SK-N-SH (cell line): ENCODE measurements around the gene TBCD. TPM values are rescaled to one million over a fixed set of nuclear protein-coding genes. Genes with fewer than 3 reads are reported as not detected.

Source experiments
- CTCF ChIA-PET: fragments of 300-600, 350-600 bp; formaldehyde crosslinking; extraction: SDS; loops from one replicate; lab custom pipeline; 2021; lab: Yijun Ruan, JAX
- POLR2A ChIA-PET: fragments of 350-600 bp; sonication (Branson Sonifier 250); formaldehyde crosslinking; extraction: SDS; loops from one replicate; lab custom pipeline; 2020; ENCODE audit warnings: antibody characterized with exemption, inconsistent platforms; lab: Yijun Ruan, JAX
- DNase-seq: peaks from one replicate; pipeline ENCODE4 v3.0.0; 2012
- H2AFZ ChIP-seq: fragments of 200-600 bp; sonication (generic); 2 replicates; pipeline ENCODE4 v1.8.1; 2016; ENCODE audit warnings: antibody characterized with exemption, mild to moderate bottlenecking, low read depth
- H3F3A ChIP-seq: fragments of 200-600 bp; sonication (generic); replicated peaks from 2 replicates; pipeline ENCODE3; 2016; ENCODE audit warnings: antibody characterized with exemption, mild to moderate bottlenecking; ENCODE audit not compliant: insufficient read depth
- H3K27ac ChIP-seq, 2 experiments: fragments of 200-500 bp in 1 of 2; fragments of 200-600 bp in 1 of 2; sonication (Bioruptor generic) in 1 of 2; sonication (generic), shearing (Covaris generic) in 1 of 2; 2 replicates each; pipeline versions ENCODE4 v1.5.1 to v1.6.1; 2014 to 2016; ENCODE audit warnings: low read depth in 2 of 2, inconsistent platforms in 1 of 2, low read length in 1 of 2, mild to moderate bottlenecking in 1 of 2, mixed read lengths in 1 of 2
- H3K27me3 ChIP-seq: fragments of 200-600 bp; sonication (generic), shearing (Covaris generic); 2 replicates; pipeline ENCODE4 v1.6.1; 2016; ENCODE audit warnings: mixed run types; ENCODE audit not compliant: insufficient read depth
- H3K36me3 ChIP-seq, 2 experiments: fragments of 200-500 bp in 1 of 2; fragments of 200-600 bp in 1 of 2; sonication (Bioruptor generic) in 1 of 2; sonication (generic) in 1 of 2; replicated peaks in 1 of 2; 2 replicates each; pipeline versions ENCODE3 to v1.5.1; 2014 to 2016; ENCODE audit warnings: low read length in 1 of 2, mild to moderate bottlenecking in 1 of 2; ENCODE audit not compliant: insufficient read depth in 2 of 2, control insufficient read depth in 1 of 2
- H3K4me1 ChIP-seq, 2 experiments: fragments of 200-500 bp in 1 of 2; fragments of 200-600 bp in 1 of 2; sonication (Bioruptor generic) in 1 of 2; sonication (generic), shearing (Covaris generic) in 1 of 2; 2 replicates each; pipeline versions ENCODE4 v1.5.1 to v1.6.1; 2014 to 2016; ENCODE audit warnings: low read depth in 1 of 2, low read length in 1 of 2, mixed run types in 1 of 2; ENCODE audit not compliant: insufficient read depth in 2 of 2, control insufficient read depth in 1 of 2
- H3K4me2 ChIP-seq: fragments of 200-600 bp; sonication (generic), shearing (Covaris generic); 2 replicates; pipeline ENCODE4 v1.6.1; 2017; ENCODE audit warnings: mixed run types
- H3K4me3 ChIP-seq, 2 experiments: fragments of 200-500 bp in 1 of 2; fragments of 200-600 bp in 1 of 2; sonication (Bioruptor generic) in 1 of 2; sonication (generic), shearing (Covaris generic) in 1 of 2; 2 replicates each; pipeline versions ENCODE4 v1.5.1 to v1.8.1; 2014 to 2016; ENCODE audit warnings: low read depth in 2 of 2, inconsistent platforms in 1 of 2, low read length in 1 of 2, mild to moderate bottlenecking in 1 of 2, mixed read lengths in 1 of 2, moderate library complexity in 1 of 2
- H3K79me2 ChIP-seq: fragments of 200-600 bp; sonication (generic); 2 replicates; pipeline ENCODE4 v1.8.1; 2017; ENCODE audit warnings: mild to moderate bottlenecking; ENCODE audit not compliant: insufficient read depth
- H3K9ac ChIP-seq: fragments of 200-600 bp; sonication (generic); 2 replicates; pipeline ENCODE4 v1.6.1; 2017; ENCODE audit warnings: mixed run types
- H3K9me2 ChIP-seq: fragments of 200-600 bp; sonication (generic); 2 replicates; pipeline ENCODE4 v1.6.1; 2017; ENCODE audit warnings: mixed run types
- H3K9me3 ChIP-seq: fragments of 200-600 bp; sonication (generic); 2 replicates; pipeline ENCODE4 v1.6.1; 2017; ENCODE audit warnings: mixed run types, mild to moderate bottlenecking, moderate library complexity
- H4K20me1 ChIP-seq: fragments of 200-600 bp; sonication (generic); 2 replicates; pipeline ENCODE4 v1.6.1; 2017; ENCODE audit warnings: mild to moderate bottlenecking, mixed run types; ENCODE audit not compliant: insufficient read depth
- EP300 ChIP-seq, 2 experiments: IDR thresholded peaks; 2 replicates each; pipeline versions ENCODE4 v1.4.0 to v1.6.1; 2012; ENCODE audit warnings: borderline replicate concordance in 1 of 2, low read depth in 1 of 2, low read length in 1 of 2
- EZH2phosphoT487 ChIP-seq: fragments of 200-600 bp; sonication (generic); IDR thresholded peaks from 2 replicates; pipeline ENCODE4 v1.6.1; 2017; ENCODE audit warnings: low read depth, mixed run types, mild to moderate bottlenecking, antibody characterized with exemption, moderate library complexity, borderline replicate concordance
- IRF3 ChIP-seq: fragments of 150-350 bp; IDR thresholded peaks from 2 replicates; pipeline ENCODE4 v1.6.1; 2016; ENCODE audit warnings: mild to moderate bottlenecking, low read depth, low read length
- MEF2A ChIP-seq: IDR thresholded peaks from 2 replicates; pipeline ENCODE4 v1.4.0; 2012; ENCODE audit warnings: low read depth, borderline replicate concordance
- MXI1 ChIP-seq: IDR thresholded peaks from 2 replicates; pipeline ENCODE4 v1.6.1; 2012; ENCODE audit warnings: mild to moderate bottlenecking, low read depth, low read length, improper control_type of control experiment
- NFIC ChIP-seq: IDR thresholded peaks from 2 replicates; pipeline ENCODE4 v1.4.0; 2012; ENCODE audit warnings: borderline replicate concordance
- NRF1 ChIP-seq: IDR thresholded peaks from 2 replicates; pipeline ENCODE4 v1.6.1; 2012; ENCODE audit warnings: low read depth, mild to moderate bottlenecking, low read length
- PBX3 ChIP-seq: IDR thresholded peaks from 2 replicates; pipeline ENCODE4; 2012
- POLR2AphosphoS5 ChIP-seq: IDR thresholded peaks from 2 replicates; pipeline ENCODE4 v1.6.1; 2012; ENCODE audit warnings: low read depth, low read length
- RAD21 ChIP-seq: IDR thresholded peaks from 2 replicates; pipeline ENCODE4 v1.6.1; 2012; ENCODE audit warnings: mild to moderate bottlenecking, low read length
- RFX5 ChIP-seq: IDR thresholded peaks from 2 replicates; pipeline ENCODE4 v1.6.1; 2012; ENCODE audit warnings: mild to moderate bottlenecking, improper control_type of control experiment, low read length
- RXRA ChIP-seq: IDR thresholded peaks from 2 replicates; pipeline ENCODE4 v1.4.0; 2012; ENCODE audit warnings: low read depth, mild to moderate bottlenecking, borderline replicate concordance
- SIN3A ChIP-seq: IDR thresholded peaks from 2 replicates; pipeline ENCODE4 v1.6.1; 2012; ENCODE audit warnings: low read depth, mild to moderate bottlenecking, low read length, moderate library complexity, borderline replicate concordance
- TAF1 ChIP-seq: IDR thresholded peaks from 2 replicates; pipeline ENCODE4 v1.6.1; 2012; ENCODE audit warnings: low read depth, mild to moderate bottlenecking, low read length, moderate library complexity, borderline replicate concordance
- TEAD4 ChIP-seq: IDR thresholded peaks from 2 replicates; pipeline ENCODE4 v1.4.0; 2012; ENCODE audit warnings: mild to moderate bottlenecking, borderline replicate concordance; ENCODE audit not compliant: insufficient read depth
- USF2 ChIP-seq: fragments of 150-350 bp; IDR thresholded peaks from 2 replicates; pipeline ENCODE4 v1.6.1; 2017; ENCODE audit warnings: antibody characterized with exemption, low read length, low read depth, borderline replicate concordance
- YY1 ChIP-seq: IDR thresholded peaks from 2 replicates; pipeline ENCODE4 v1.4.0; 2012; ENCODE audit warnings: low read depth, mild to moderate bottlenecking
- ZBTB33 ChIP-seq: IDR thresholded peaks from 2 replicates; pipeline ENCODE4 v1.4.0; 2012; ENCODE audit warnings: low read depth, borderline replicate concordance
- WGBS: methylation state at CpG from one replicate; pipeline ENCODE4 v1.1.6; 2017; ENCODE audit warnings: low lambda C conversion rate; 5-methylcytosine and 5-hydroxymethylcytosine counted together
- polyA plus RNA-seq, 3 experiments: library from polyadenylated mRNA; depleted of rRNA; stranded (reverse); fragments of >200 nt; gene quantifications; 2 replicates each; pipeline ENCODE4 v1.2.3, GENCODE V29; 2012
- TF ChIP-seq, protein P1 (sequence below): IDR thresholded peaks from 2 replicates; pipeline ENCODE4 v1.4.0; 2012; ENCODE audit warnings: low read depth, borderline replicate concordance
- TF ChIP-seq, protein P2 (sequence below): IDR thresholded peaks from 2 replicates; pipeline ENCODE4 v1.4.0; 2012; ENCODE audit warnings: low read depth

TBCD gene
- polyA plus RNA-seq, 1 of the 3 experiments (the other 2 are of a cell fraction), result 107 TPM

DNA sequence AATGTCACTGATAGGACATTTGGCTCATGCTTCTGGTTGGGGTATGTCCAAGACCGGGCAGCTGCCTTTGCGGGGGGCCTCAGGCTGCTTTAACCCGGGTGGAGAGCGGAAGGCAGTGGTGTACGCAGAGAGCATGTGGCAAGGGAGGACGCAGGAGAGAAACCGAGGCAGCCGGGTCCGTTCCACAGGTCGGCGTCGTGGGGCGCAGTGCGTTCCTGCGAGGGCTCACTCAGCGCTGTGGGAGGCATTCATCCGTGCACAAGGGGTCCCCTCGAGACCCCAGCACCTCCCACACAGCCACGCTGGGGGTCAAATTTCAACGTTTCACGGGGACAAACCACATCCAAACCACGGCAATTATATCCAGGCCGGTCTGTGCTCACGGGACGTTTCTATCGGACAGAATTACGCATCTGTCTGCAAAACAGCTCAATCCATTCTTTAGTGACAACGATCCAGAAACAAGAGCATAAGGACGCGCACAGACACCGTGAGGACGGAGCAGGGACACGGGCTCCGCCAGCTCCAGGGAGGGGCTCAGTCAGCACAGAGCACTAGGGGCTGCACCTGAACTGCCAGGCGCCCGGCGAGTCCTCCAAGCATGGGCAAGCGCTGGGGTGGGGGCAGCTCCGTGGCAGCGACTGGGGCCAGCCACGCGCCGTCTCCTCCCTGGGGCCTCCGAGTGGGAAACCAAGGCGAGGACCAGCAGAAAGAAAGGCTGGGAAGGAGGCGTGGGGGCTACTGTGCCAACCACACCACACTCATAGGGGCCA is 219.1 kb downstream of the TBCD start:
- ChIA-PET POLR2A (no interaction called here), CTCF (interaction anchor here (0.7 kb wide), 1 partner anchor 189 kb away, joined by 3 read pairs; no protein-coding TSS in a partner anchor)
- H3K4me3 ChIP-seq, result no peak overlapping the region
- H3F3A ChIP-seq, result no peaks in the 10 kb centered on the region
- no peak overlapping the region for H2AFZ ChIP-seq
- H3K9me2 ChIP-seq, result no peaks in the 10 kb centered on the region
- no peak for TF ChIP-seq MEF2A
- TF ChIP-seq EP300 (IDR thresholded peaks at IDR 0.05; ENCODE audit: borderline replicate concordance in 1 of 2, low read depth in 1 of 2, low read length in 1 of 2), result no peak
- TF ChIP-seq, protein P1, sequence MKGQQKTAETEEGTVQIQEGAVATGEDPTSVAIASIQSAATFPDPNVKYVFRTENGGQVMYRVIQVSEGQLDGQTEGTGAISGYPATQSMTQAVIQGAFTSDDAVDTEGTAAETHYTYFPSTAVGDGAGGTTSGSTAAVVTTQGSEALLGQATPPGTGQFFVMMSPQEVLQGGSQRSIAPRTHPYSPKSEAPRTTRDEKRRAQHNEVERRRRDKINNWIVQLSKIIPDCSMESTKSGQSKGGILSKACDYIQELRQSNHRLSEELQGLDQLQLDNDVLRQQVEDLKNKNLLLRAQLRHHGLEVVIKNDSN, result no peak
- TF ChIP-seq USF2, result no peak
- TF ChIP-seq TAF1, result no peak
- no peak for TF ChIP-seq POLR2AphosphoS5
- no peak for TF ChIP-seq SIN3A
- no peak for TF ChIP-seq PBX3
- H3K9ac ChIP-seq, result no peak overlapping the region
- 93% methylated on average over 46 of the region's 46 CpGs for WGBS
- no peaks in the 10 kb centered on the region for H3K36me3 ChIP-seq
- H4K20me1 ChIP-seq, result no peaks in the 10 kb centered on the region
- no peak overlapping the region for H3K27ac ChIP-seq
- DNase-seq, result no peak
- no peaks in the 10 kb centered on the region for H3K79me2 ChIP-seq
- no peaks in the 10 kb centered on the region for H3K27me3 ChIP-seq
- H3K4me2 ChIP-seq, result no peak overlapping the region
- H3K9me3 ChIP-seq, result no peaks in the 10 kb centered on the region
- peaks cover 0 to 4% of the 10 kb centered on the region in 2 experiments; a peak in 1 of 4 replicates for H3K4me1 ChIP-seq

DNA sequence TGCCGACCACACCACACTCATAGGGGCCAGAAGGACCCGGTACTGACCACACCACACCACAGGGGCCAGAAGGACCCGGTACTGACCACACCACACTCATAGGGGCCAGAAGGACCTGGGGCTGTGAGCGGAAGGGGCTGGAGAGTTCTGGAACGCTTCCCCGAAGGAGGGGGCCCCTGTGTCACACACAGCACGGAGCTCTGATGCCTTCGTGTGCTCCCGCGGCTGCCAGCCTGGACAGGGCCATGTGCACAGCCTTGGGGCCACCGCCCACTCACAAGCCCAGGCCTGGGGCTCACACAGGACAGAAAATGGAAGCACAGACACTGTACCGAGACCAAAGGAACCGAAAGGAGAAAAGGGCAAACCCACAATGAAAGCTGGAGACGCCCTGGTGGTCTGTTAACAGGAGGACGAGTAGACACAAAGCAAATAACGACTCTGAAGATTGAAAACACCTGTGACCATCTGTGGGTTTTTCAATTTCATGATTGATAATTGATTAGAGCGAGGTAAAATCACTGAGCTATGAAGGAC is 221.0 kb downstream of the TBCD start:
- Histone ChIP-seq H3K36me3 (no peaks in the 10 kb centered on the region), H4K20me1 (no peaks in the 10 kb centered on the region), H3K4me2 (no peak overlapping the region), H3K27ac (no peak overlapping the region), H3K79me2 (no peaks in the 10 kb centered on the region), H2AFZ (no peak overlapping the region), H3K4me1 (peaks cover 0 to 4% of the 10 kb centered on the region in 2 experiments; a peak in 1 of 4 replicates), H3K4me3 (no peak overlapping the region), H3K27me3 (no peaks in the 10 kb centered on the region), H3K9me2 (no peaks in the 10 kb centered on the region), H3K9me3 (no peaks in the 10 kb centered on the region), H3F3A (no peaks in the 10 kb centered on the region), H3K9ac (no peak overlapping the region)
- 71% methylated on average over 17 of the region's 17 CpGs for WGBS
- DNase-seq, result peak; percentile 10
- ChIA-PET CTCF (no interaction called here), POLR2A (no interaction called here)
- TF ChIP-seq SIN3A (no peak), YY1 (no peak), IRF3 (no peak), POLR2AphosphoS5 (no peak), TEAD4 (no peak), MXI1 (no peak), RAD21 (no peak), RXRA (no peak), EZH2phosphoT487 (no peak), ZBTB33 (no peak), NFIC (no peak), NRF1 (no peak), RFX5 (no peak)
- TF ChIP-seq, protein P2, sequence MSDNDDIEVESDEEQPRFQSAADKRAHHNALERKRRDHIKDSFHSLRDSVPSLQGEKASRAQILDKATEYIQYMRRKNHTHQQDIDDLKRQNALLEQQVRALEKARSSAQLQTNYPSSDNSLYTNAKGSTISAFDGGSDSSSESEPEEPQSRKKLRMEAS, result no peak
